Peyer's patch (tissue), 4 donors: Measurements from ENCODE around the gene RPAIN. TPM values are rescaled to one million over a fixed set of nuclear protein-coding genes. Genes with fewer than 3 reads are reported as not detected.

Source experiments
- DNase-seq, 3 donors: peaks; one replicate each; pipeline ENCODE4 v3.0.0-alpha.2; 2017 to 2019
- H3K27ac ChIP-seq, 4 donors: fragments of 200-600 bp; sonication (generic); one replicate each; pipeline ENCODE4 v1.5.1; 2016 to 2019
- H3K27me3 ChIP-seq, 2 donors: fragments of 200-600 bp; sonication (generic); one replicate each; pipeline ENCODE4 v1.5.1; 2019
- H3K36me3 ChIP-seq, 3 donors: fragments of 200-600 bp; sonication (generic); one replicate each; pipeline ENCODE4 v1.5.1; 2016 to 2019
- H3K4me1 ChIP-seq, 4 donors: fragments of 200-600 bp; sonication (generic); one replicate each; pipeline ENCODE4 v1.5.1; 2016 to 2019
- H3K4me3 ChIP-seq, 4 donors: fragments of 200-600 bp; sonication (generic); 1 replicate in 3 of 4; 2 replicates in 1 of 4; pipeline ENCODE4 v1.5.1; 2016 to 2019; ENCODE audit warnings: mild to moderate bottlenecking in 1 of 4
- H3K9me3 ChIP-seq, 4 donors: fragments of 200-600 bp; sonication (generic); one replicate each; pipeline ENCODE4 v1.5.1; 2016 to 2019; ENCODE audit warnings: mild to moderate bottlenecking in 1 of 4
- CTCF ChIP-seq, 6 experiments: fragments of 450-650 bp in 4 of 6; fragments of 200-600 bp in 2 of 6; sonication (generic) in 1 of 6; IDR thresholded peaks; one replicate each; pipeline ENCODE4 v1.5.1; 2017 to 2019; ENCODE audit warnings: antibody characterized with exemption in 6 of 6, mild to moderate bottlenecking in 3 of 6, moderate library complexity in 1 of 6
- POLR2A ChIP-seq, 2 donors: fragments of 450-650 bp; IDR thresholded peaks; one replicate each; pipeline ENCODE4 v1.5.1; 2017; ENCODE audit warnings: antibody characterized with exemption in 2 of 2, mild to moderate bottlenecking in 2 of 2, moderate library complexity in 2 of 2
- total RNA-seq, 4 donors: library from RNA; depleted of rRNA; stranded (reverse); fragments of >200 nt; gene quantifications; one replicate each; pipeline ENCODE4 v1.1.0, GENCODE V29; 2016

Gene RPAIN
- total RNA-seq, 4 donors from 2014 or later, result 27.8 to 96.6 (median 49.6) TPM

GRCh38 chr17:5446786-5447185, 26.8 kb downstream of the RPAIN start:
- Histone ChIP-seq H3K4me3 (no peak overlapping the region), H3K27me3 (no peaks in the 10 kb centered on the region), H3K36me3 (peaks cover 0 to 69% (median 0%) of the 10 kb centered on the region in 3 donors), H3K4me1 (no peaks in the 10 kb centered on the region), H3K9me3 (no peaks in the 10 kb centered on the region), H3K27ac (no peak overlapping the region)
- TF ChIP-seq POLR2A (IDR thresholded peaks at IDR 0.05) (no peak), CTCF (IDR thresholded peaks at IDR 0.05) (no peak)
- no peak for DNase-seq

GRCh38 chr17:5464717-5465507, 44.9 kb downstream of the RPAIN start:
- no peak for DNase-seq
- TF ChIP-seq POLR2A (IDR thresholded peaks at IDR 0.05) (no peak), CTCF (IDR thresholded peaks at IDR 0.05) (no peak)
- peaks cover 0 to 16% (median 4%) of the 10 kb centered on the region in 4 donors for H3K4me1 ChIP-seq

GRCh38 chr17:5466295-5466694, 46.3 kb downstream of the RPAIN start:
- Histone ChIP-seq H3K36me3 (peaks cover 0 to 12% (median 0%) of the 10 kb centered on the region in 3 donors), H3K27ac (no peak overlapping the region), H3K4me1 (peaks cover 0 to 16% (median 4%) of the 10 kb centered on the region in 4 donors), H3K4me3 (no peak overlapping the region), H3K9me3 (no peaks in the 10 kb centered on the region), H3K27me3 (no peaks in the 10 kb centered on the region)
- DNase-seq, result no peak
- no peak for TF ChIP-seq POLR2A (IDR thresholded peaks at IDR 0.05)
- no peak for TF ChIP-seq CTCF (IDR thresholded peaks at IDR 0.05)

More at GRCh38 chr17:5464717-5465507, 44.9 kb downstream of the RPAIN start:
- no peak overlapping the region for H3K27ac ChIP-seq
- no peaks in the 10 kb centered on the region for H3K27me3 ChIP-seq
- H3K36me3 ChIP-seq, result peaks cover 0 to 26% (median 0%) of the 10 kb centered on the region in 3 donors
- H3K9me3 ChIP-seq, result no peaks in the 10 kb centered on the region
- H3K4me3 ChIP-seq, result no peak overlapping the region

DNA sequence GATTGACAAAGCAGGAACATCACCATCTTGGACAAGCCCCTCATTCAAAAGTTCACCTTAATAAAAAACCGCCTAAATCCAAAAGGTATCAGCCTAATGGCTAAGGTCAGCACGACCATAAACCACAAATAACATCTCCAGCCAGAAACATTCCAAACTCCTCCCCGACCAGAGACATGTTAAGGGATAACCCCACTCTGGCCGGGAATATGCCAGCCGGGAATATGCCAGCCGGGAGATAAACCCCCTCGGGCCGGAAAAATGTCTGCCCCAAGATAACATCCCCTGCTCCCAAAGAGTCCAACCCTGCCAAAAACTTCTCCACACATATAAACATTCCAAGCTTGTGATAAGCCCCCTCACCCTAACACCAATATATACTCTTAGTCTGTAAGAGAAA, 47.4 kb downstream of the RPAIN start:
- TF ChIP-seq POLR2A (IDR thresholded peaks at IDR 0.05) (no peak), CTCF (IDR thresholded peaks at IDR 0.05) (no peak)
- Histone ChIP-seq H3K36me3 (peaks cover 0 to 9% (median 0%) of the 10 kb centered on the region in 3 donors), H3K9me3 (no peaks in the 10 kb centered on the region), H3K4me1 (peaks cover 0 to 16% (median 4%) of the 10 kb centered on the region in 4 donors), H3K27ac (no peak overlapping the region), H3K27me3 (no peaks in the 10 kb centered on the region), H3K4me3 (peak overlapping the region; percentile 86 to 90 (median 88))
- no peak for DNase-seq

GRCh38 chr17:5468075-5468473, 48.1 kb downstream of the RPAIN start:
- H3K27ac ChIP-seq, result peak overlapping the region in 2 of 4 donors; percentile 57 to 63
- H3K4me3 ChIP-seq, result peak overlapping the region; percentile 86 to 90 (median 88)
- no peak for TF ChIP-seq POLR2A (IDR thresholded peaks at IDR 0.05)
- peaks cover 0 to 8% (median 0%) of the 10 kb centered on the region in 3 donors for H3K36me3 ChIP-seq
- peaks cover 0 to 16% (median 4%) of the 10 kb centered on the region in 4 donors for H3K4me1 ChIP-seq
- no peaks in the 10 kb centered on the region for H3K27me3 ChIP-seq
- H3K9me3 ChIP-seq, result no peaks in the 10 kb centered on the region
- no peak for DNase-seq

- no peak for DNase-seq
- Histone ChIP-seq H3K4me1 (peaks cover 0 to 9% (median 1%) of the 10 kb centered on the region in 4 donors), H3K27me3 (no peaks in the 10 kb centered on the region), H3K4me3 (no peak overlapping the region), H3K36me3 (peaks cover 0 to 49% (median 0%) of the 10 kb centered on the region in 3 donors), H3K9me3 (no peaks in the 10 kb centered on the region), H3K27ac (no peak overlapping the region)
- TF ChIP-seq CTCF (IDR thresholded peaks at IDR 0.05) (no peak), POLR2A (IDR thresholded peaks at IDR 0.05) (no peak)
Measured at GRCh38 chr17:5472511-5472910, 52.5 kb downstream of the RPAIN start.
